ELF-1 (cell line): ENCODE measurements around the gene CHST9.
"Not testable (repeated sequence)": the region's sequence is repeated elsewhere in the genome, so short reads cannot be mapped to it uniquely, and the experiment has no call there.

Source experiments
- DNase-seq: peaks from one replicate; pipeline ENCODE4 v3.0.0-alpha.2; 2016; ENCODE audit warnings: low read depth, low spot score

The CHST9 gene

GRCh38 chr18:27175245-27175644, 9.9 kb downstream of the CHST9 start:
- no peak for DNase-seq

- no peak for DNase-seq
Measured at GRCh38 chr18:27171993-27172392, 13.1 kb downstream of the CHST9 start.

- no peak for DNase-seq
Measured at GRCh38 chr18:27165412-27165811, 19.7 kb downstream of the CHST9 start.

DNA sequence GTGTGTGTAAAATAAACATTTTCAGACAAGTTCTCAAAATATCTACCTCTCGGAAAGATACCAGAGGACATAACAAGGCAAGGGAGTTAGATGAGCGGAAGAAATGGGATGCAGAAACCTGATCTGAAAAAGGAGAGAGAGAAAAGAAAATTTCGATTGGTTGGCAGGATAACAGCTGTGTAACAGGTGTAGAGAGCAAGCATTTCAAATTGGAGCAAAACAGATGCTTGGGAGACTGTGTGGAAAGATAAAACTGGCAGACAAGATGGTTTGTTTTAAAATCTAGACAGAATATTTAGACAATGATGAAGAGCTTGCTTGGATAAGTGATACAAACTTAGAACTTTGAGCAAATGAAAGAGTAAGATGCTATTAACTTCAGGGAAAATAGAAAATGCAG, 20.2 kb downstream of the CHST9 start:
- no peak for DNase-seq

GRCh38 chr18:27163197-27163716, 21.9 kb downstream of the CHST9 start:
- DNase-seq = not testable (repeated sequence)

GRCh38 chr18:27149240-27149639, 35.9 kb downstream of the CHST9 start:
- DNase-seq = not testable (repeated sequence)

DNA sequence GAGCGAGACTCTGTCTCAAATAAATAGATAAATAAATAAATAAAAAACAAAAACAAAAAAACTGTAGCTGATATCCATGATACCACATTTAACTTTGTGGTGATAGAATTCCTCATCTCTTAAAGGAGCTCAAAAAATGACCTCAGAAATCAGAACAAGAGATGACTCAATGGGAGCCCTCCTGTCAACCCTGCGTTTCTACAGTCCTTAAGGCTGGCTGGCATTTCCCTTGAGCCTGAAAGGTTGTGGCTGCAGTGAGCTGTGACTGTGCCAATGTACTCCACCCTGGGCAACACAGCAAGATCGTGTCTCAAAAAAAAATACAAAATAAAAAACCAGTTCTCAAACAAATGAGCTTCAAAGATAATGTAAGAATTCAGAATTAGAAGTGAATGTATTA, 40.4 kb downstream of the CHST9 start:
- DNase-seq = no peak

GRCh38 chr18:27143580-27144287, 41.4 kb downstream of the CHST9 start:
- DNase-seq = no peak

GRCh38 chr18:27142891-27143290, 42.2 kb downstream of the CHST9 start:
- DNase-seq = no peak

DNA sequence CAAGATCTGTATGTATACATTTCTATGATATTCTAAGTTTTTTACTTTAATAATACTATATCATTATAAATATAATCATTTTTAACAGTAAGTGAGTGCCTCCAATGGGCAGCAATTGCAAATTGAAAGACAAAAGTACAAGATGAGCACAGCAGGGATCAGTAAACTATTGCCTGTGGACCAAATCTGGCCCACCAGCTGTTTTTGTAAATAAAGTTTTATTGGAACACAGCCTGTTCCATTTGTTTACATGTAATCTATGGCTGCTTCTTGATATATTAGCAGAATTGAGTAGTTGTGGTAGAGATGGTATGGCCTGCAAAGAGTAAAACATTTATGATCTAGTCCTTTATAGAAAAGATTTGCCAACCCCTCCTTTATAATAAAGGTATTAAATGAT, 43.2 kb downstream of the CHST9 start:
- no peak for DNase-seq

GRCh38 chr18:27138079-27138478, 47.0 kb downstream of the CHST9 start:
- no peak for DNase-seq

- peak; percentile 47 for DNase-seq
Measured at GRCh38 chr18:27136208-27136535, 48.9 kb downstream of the CHST9 start.

- no peak for DNase-seq
Measured at GRCh38 chr18:27135504-27136207, 49.5 kb downstream of the CHST9 start.

DNA sequence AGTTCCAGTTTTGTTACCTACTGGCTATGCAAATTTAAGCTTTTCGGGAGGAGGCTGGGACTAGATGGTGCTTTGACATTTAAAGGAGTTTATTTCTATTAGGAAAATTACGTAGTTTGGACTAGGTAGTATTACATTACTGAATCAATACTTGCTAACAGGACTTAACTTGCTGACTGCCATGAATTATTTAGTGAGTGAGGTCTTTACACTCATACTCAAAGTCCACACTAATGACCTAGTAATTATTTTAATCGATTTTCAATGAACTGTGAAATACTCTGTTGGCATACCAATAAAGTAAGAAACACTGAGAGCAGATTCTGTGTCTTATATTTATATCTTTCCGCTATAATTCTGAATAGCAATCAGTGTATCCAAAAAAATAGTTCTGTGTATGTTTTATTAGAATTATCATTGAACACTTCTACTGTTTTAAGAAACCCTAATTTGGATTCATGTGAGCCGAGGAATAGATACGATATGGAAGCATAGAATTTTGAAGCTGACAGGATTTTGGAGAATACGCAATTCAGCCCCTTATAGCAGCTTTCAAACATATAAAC, 55.0 kb downstream of the CHST9 start:
- no peak for DNase-seq

DNA sequence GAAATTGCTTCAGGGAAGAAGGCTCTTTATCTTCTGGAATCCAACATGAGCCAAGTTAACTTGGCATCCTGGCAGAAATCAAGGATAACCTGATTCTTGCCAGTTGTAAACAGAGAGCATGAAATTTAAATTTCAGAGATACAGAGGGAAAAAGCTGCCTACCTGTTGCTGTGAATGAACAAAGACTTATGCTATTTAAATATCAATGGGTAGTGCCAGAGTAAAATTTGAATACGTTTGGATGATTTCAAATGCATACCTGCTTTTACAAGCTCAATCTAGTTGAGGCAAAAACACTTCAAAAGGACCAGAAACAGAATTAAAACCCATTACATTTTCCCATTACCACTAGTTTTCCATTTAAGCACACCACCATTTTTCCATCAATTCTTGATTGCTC, 60.9 kb downstream of the CHST9 start:
- no peak for DNase-seq

- no peak for DNase-seq
Measured at GRCh38 chr18:27121108-27121507, 64.0 kb downstream of the CHST9 start.

DNA sequence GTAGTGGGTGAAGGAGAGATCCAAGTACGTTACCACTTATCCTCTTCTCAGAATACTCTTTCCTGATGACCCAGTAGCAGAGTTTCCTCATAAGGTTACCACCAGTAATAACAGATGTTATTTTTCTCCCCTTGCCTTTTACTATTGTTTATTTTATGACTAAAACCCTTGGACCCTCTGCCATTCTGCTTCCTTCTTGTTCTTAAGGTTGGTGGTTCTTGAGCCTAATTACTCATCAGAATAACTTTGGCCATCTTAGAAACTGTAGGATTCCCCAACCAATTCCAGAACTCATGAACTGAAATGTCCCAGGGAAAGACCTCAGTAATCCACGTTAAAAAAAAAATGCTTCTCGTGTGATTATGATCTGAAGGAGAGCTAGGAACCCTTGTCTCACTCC, 64.9 kb downstream of the CHST9 start:
- DNase-seq = no peak

DNA sequence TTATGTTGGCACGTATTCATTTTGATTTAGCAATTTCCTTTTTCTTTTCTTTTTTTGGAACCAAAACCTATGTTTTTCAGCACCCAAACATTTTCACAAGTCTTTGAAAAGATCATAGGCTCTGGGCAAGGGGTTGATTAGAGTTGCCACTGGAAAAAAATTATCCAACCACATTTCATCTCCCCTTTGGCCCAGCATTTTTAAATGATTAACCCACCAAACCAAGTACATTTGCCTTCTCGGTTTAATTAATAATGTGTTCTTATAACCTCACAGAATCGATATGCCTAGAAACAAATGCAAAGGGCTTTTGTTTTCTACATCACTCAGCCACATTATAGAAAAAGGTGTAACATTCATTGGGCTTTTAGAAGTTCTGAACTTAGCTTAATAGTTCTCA, 66.1 kb downstream of the CHST9 start:
- no peak for DNase-seq

DNA sequence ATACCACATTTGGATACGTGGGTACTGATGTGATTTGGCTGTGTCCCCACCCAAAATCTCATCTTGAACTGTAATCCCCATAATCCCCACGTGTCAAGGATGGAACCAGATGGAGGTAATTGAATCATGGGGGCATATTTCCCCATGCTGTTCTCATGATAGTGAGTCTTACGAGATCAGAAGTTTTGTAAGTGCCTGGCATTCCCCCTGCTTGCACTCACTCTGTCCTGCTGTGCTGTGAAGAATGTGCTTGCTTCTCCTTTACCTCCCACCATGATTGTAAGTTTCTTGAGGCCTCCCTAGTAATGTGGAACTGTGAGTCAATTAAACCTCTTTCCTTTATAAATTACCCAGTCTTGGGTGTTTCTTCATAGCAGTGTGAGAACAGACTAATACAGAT, 70.3 kb downstream of the CHST9 start:
- no peak for DNase-seq

- no peak for DNase-seq
Measured at GRCh38 chr18:27113358-27113757, 71.8 kb downstream of the CHST9 start.

DNA sequence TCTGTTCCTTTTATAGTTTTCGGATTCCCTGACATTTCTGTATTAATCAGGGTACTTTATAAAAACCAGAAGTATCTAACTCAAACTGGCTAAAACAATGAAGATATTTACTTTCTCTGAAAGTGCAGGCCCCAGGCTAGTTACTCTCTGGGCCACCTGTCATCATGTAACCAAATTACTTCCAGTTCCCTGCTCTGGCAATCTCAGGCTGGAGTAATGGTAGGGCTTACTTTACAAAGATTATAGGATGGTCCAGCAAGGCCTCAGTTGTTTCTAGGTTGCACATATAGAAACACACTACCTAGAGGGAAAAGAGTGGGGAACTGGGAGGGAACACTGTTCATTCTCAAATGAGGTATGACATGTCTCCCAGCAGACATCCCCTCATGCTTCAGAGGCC, 74.8 kb downstream of the CHST9 start:
- no peak for DNase-seq

DNA sequence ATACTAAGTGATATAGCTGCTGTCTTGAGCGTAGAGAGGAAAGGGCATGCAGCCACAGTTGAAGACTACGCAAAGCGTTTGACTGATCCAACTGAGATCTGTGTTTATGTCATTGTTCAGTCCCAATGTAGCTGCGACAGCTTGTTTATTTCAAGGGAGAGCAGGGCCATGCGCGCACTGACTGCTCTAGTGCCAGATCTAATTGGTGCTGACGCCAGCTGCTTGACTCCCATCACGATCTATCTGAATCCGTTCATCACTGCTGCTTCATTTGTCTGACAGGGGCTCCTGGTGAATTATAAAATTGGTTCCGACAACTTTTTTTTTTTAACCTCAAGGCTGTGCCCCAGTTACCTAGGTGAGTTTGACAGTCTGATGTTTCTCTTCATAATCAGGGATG, 75.7 kb downstream of the CHST9 start:
- no peak for DNase-seq

DNA sequence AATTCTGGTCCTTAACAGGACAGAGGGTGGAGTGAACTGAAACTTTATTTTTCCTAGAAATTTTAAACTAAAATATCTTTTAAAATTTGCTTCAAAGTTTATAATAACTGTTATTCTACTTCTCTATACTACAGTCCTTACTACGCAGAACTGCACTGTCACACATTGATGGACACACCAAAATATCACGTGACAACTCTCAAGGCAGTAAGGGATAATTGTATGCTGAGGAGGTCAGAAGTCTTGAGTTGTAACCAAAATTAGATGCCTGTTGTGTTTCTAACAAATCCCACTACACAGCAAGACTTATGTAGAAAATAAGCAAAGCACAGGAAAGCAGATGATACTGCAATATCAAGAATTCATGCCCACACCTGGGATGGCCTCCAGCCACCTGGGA, 76.3 kb downstream of the CHST9 start:
- no peak for DNase-seq
